Activated effector memory CD4-positive, alpha-beta T cell treated with anti-CD3 and anti-CD28 coated beads, Interleukin-2, amount 50 U/mL, for 16 hours (primary cell): ENCODE results near the gene POMC.
A peak's percentile ranks its signal among the peaks of the same experiment; 100 is the strongest.
"Not testable (repeated sequence)": the region's sequence is repeated elsewhere in the genome, so short reads cannot be mapped to it uniquely, and the experiment has no call there.

ENCODE experiments used
- DNase-seq: peaks from one replicate; pipeline ENCODE4 v3.0.0-alpha.2; 2020

Gene POMC

GRCh38 chr2:25176138-25176537 is 7.8 kb upstream of the POMC start:
- no peak for DNase-seq

GRCh38 chr2:25174192-25174861 is 5.9 kb upstream of the POMC start:
- DNase-seq: no peak

- no peak for DNase-seq
Observed at GRCh38 chr2:25173719-25174118, 5.3 kb upstream of the POMC start.

DNA sequence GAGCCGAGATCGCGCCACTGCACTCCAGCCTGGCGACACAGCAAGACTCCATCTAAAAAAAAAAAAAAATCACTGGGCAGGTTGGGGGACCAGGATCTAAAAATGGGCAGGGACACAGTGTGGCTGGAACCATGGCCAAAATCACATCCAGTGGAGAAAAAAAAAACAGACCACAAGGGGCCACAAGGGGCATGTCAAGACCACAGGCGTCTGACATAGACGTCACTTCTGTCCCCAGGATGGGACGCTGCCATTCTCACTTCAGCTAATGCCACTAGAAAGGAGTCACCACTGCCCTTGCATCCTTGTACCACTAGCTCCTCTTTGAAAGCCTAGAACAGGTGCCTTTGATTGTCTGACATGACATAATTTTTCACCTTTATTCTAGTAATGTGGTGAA is 2.5 kb upstream of the POMC start:
- DNase-seq: no peak

GRCh38 chr2:25169073-25169470 is 692 bp upstream of the POMC start:
- no peak for DNase-seq

- peak; percentile 71 for DNase-seq
Observed at GRCh38 chr2:25165992-25166875, 2.1 kb downstream of the POMC start.

DNA sequence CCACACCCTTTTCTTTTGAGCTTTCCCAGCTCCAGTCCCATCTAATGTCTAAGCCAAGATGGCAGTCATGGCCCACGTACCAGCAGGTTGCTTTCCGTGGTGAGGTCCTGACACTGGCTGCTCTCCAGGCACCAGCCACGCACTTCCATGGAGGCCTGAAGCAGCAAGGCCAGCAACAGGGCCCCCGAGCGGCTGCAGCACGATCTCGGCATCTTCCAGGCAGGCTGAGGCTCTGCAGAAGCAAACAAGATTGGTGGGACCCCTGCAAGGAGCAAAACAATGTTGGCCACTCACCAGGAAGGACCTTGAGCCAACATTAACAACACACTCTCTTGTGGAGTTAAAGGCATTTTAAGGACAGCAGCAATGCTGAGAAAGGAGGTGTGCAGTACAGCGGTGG is 3.8 kb downstream of the POMC start:
- no peak for DNase-seq

GRCh38 chr2:25162061-25162460 is 6.3 kb downstream of the POMC start:
- not testable (repeated sequence) for DNase-seq

DNA sequence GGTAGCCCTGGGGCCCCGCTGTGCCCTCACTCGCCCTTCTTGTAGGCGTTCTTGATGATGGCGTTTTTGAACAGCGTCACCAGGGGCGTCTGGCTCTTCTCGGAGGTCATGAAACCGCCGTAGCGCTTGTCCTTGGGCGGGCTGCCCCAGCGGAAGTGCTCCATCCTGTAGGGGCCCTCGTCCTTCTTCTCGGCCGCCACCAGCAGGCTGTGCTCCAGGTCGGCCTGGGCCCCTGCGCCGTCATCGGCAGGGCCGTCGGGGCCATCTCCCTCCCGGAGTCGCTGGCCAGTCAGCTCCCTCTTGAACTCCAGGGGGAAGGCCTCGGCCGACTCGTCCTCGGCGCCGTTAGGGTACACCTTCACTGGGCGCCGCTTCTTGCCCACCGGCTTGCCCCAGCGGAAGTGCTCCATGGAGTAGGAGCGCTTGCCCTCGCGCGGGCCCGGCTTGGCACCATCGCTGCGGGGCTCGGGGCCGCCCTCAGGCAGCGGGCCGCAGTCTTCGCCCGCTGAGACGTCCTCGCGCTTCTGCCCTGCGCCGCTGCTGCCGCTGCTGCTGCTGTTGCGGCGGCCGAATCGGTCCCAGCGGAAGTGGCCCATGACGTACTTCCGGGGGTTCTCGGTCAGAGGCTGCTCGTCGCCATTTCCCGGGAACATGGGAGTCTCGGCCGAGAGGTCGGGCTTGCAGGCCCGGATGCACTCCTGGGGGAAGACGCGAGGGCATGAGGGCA is 7.2 kb downstream of the POMC start:
- peak; percentile 90 for DNase-seq

- DNase-seq: no peak
Observed at GRCh38 chr2:25160376-25160775, 8.0 kb downstream of the POMC start.

GRCh38 chr2:25159949-25160348 is 8.4 kb downstream of the POMC start:
- DNase-seq: no peak

DNA sequence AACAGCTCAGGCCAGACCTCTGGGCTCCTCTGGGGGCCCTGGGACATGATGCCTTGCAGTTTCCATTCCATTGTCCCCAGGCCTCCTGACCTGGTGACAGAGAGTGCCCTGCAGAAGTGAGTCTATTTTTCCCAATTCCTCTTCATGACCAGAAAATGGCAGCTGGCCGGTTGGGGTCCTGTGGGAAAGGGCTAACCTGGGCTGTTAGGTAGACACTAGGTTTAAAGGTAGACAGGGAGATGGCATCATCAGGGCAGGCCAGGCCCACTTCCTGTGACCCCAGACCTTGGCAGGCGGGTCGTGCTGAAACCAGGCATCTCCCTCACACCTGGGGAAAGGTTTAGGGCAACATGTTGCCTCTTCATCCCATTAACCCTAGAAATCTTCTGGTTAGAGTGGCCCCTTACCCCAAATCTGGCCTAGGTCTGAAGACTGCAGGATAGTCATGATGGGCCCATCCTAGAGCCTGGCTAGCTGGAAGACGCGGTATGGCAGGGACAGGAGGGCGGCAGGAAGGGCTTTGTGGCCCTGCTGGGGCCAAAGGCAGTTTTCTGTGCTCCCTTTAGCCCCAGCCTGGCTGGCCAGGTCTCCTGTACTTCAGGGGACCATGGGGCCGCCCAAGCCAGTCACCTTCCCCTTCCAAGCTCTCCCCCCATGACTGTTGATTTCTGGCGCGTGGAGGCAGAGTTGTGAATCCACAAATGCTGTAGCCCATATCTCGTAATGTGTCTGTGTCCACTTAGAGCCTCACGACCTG is 10.1 kb downstream of the POMC start:
- DNase-seq: no peak

GRCh38 chr2:25155401-25155800 is 13.0 kb downstream of the POMC start:
- no peak for DNase-seq

DNA sequence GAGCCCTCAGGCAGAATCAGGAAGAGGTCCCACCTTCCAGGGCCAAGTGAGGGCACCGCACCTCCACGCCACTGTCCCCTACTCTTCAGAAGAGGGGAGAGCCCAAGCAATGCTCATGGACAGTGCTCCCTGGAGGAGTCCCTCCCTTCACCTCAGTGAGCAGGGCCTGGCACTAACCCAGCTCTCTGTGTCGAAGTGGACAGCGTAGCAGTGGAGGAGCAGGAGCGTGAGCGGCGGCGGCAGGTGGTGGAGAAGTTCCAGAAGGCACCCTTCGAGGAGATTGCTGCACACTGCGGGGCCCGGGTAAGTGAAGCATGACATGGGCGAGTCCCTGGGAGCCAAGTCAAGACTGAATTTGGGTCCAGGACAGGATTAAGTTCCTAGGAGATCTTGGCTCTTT is 16.7 kb downstream of the POMC start:
- no peak for DNase-seq

DNA sequence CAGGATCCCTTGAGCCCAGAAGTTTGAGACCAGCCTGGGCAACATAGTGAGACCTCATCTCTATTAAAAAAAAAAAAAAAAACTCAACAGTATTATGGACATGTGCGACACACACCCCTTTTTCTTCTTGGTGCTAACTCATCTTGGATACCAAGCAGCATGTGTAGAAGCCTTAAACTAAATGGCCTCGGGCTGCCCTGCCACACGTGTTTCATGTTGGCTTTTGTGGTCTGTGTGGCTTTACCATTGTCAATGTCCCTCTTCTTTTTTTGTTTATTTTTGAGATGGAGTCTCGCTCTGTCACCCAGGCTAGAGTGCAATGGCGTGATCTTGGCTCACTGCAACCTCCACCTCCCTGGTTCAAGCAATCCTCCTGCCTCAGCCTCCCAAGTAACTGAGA is 17.4 kb downstream of the POMC start:
- DNase-seq: not testable (repeated sequence)

GRCh38 chr2:25149646-25150045 is 18.7 kb downstream of the POMC start:
- no peak for DNase-seq

DNA sequence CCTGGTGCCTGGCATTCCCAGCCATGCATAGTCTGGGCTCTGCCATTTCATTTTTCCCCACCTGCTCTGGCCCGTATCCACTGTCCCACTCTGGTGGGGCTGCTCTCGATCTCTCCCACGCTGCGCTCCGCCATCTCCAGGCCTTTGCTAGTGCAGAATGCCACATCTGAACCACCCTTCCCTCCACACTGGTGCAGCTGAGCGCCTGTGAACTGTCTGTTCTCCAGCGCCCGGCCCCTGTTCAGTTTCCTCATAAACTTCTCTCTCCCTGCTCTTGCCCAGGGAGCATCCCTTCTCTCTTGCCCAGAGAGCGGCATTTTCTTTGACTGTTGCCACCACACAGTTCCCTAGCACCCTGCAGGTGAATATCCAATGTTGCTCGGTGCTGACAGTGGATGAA is 21.5 kb downstream of the POMC start:
- no peak for DNase-seq

DNA sequence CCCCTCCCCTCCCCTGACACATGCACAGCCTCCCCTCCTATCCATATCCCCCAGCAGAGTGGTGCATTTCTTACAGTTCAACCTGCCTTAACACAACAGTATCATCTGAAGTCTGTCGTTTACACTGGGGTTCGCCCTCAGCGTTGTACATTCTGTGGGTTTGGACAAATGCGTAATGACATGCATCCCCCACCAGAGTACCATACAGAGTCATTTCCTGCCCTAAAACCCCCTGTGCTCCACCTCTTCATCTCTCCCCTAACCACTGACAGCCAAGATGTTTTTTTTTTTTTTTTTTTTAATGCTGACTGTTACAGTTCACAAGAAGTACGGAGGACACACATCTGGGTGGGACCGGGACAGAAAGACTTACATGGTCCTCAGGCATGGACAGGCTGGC is 22.6 kb downstream of the POMC start:
- DNase-seq: no peak

DNA sequence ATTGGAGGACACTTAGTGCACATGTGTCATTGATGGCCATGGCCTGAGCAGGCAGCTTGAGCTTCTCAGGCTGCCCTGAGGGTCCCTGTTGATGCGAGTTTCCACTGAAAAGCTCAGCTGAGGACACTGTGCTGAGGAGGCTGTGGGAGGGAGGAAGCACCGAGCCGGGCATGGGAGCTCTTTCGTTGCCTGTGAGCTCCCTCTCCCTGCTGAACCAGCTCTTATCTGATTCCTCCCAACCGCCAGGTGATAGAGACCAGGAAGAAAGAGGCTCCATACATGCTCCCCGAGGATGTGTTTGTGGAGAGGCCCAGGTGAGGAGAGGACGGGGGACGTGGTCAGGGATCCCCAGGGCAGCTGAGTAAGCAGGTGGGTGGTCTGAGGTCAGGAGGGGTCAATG is 27.3 kb downstream of the POMC start:
- DNase-seq: no peak

DNA sequence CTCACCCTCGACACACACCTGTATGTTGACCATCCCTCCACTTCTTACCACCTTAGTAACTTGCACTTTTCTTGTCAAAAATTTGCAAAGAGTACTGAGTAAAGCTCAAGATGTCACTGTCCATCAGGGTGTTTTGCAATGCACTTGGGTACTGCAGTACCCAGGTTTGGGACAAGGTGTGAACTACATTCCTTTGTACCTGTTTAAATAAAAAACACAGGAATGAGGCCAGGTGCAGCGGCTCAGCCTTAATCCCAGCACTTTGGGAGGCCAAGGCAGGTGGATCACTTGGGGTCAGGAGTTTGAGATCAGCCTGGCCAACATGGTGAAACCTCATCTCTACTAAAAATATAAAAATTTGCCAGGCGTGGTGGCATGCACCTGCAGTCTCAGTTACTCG is 27.8 kb downstream of the POMC start:
- not testable (repeated sequence) for DNase-seq

- DNase-seq: no peak
Observed at GRCh38 chr2:25132693-25133092, 35.7 kb downstream of the POMC start.

- no peak for DNase-seq
Observed at GRCh38 chr2:25132299-25132635, 36.1 kb downstream of the POMC start.
